AG08395 (cell line): ENCODE measurements around the gene SYTL5.
A peak's percentile ranks its signal among the peaks of the same experiment; 100 is the strongest.

Source experiments
- DNase-seq: peaks from one replicate; pipeline ENCODE4 v3.0.0; 2012; ENCODE audit warnings: mixed read lengths, low spot score

The SYTL5 gene

GRCh38 chrX:38028300-38028699 lies 21.9 kb downstream of the SYTL5 start:
- no peak for DNase-seq

- no peak for DNase-seq
These were observed 30.1 kb downstream of the SYTL5 start for GRCh38 chrX:38036466-38036865.

GRCh38 chrX:38038501-38038900 lies 32.1 kb downstream of the SYTL5 start:
- DNase-seq = no peak

GRCh38 chrX:38041237-38041636 lies 34.9 kb downstream of the SYTL5 start:
- DNase-seq = no peak

- DNase-seq = no peak
These were observed 38.3 kb downstream of the SYTL5 start for GRCh38 chrX:38044701-38045100.

- no peak for DNase-seq
These were observed 39.3 kb downstream of the SYTL5 start for GRCh38 chrX:38045538-38046096.

- DNase-seq = no peak
These were observed 42.5 kb downstream of the SYTL5 start for GRCh38 chrX:38048886-38049285.

GRCh38 chrX:38050806-38051205 lies 44.5 kb downstream of the SYTL5 start:
- DNase-seq = no peak

- DNase-seq = peak; percentile 49
These were observed 45.7 kb downstream of the SYTL5 start for GRCh38 chrX:38052096-38052495.

- DNase-seq = peak; percentile 12
These were observed 49.0 kb downstream of the SYTL5 start for GRCh38 chrX:38055170-38055847.

GRCh38 chrX:38060331-38060878 lies 54.1 kb downstream of the SYTL5 start:
- no peak for DNase-seq

GRCh38 chrX:38061335-38061734 lies 55.0 kb downstream of the SYTL5 start:
- DNase-seq = peak; percentile 31

GRCh38 chrX:38066934-38067333 lies 60.6 kb downstream of the SYTL5 start:
- no peak for DNase-seq

GRCh38 chrX:38069273-38069672 lies 62.9 kb downstream of the SYTL5 start:
- DNase-seq = no peak

GRCh38 chrX:38069991-38070390 lies 63.6 kb downstream of the SYTL5 start:
- no peak for DNase-seq

- DNase-seq = no peak
These were observed 73.1 kb downstream of the SYTL5 start for GRCh38 chrX:38079463-38079862.

- DNase-seq = no peak
These were observed 74.5 kb downstream of the SYTL5 start for GRCh38 chrX:38080808-38081207.

- DNase-seq = no peak
These were observed 75.6 kb downstream of the SYTL5 start for GRCh38 chrX:38081909-38082308.

- DNase-seq = no peak
These were observed 76.0 kb downstream of the SYTL5 start for GRCh38 chrX:38082309-38082708.

GRCh38 chrX:38085813-38086212 lies 79.5 kb downstream of the SYTL5 start:
- DNase-seq = no peak

GRCh38 chrX:38086451-38087215 lies 80.3 kb downstream of the SYTL5 start:
- DNase-seq = no peak

- no peak for DNase-seq
These were observed 81.2 kb downstream of the SYTL5 start for GRCh38 chrX:38087594-38087993.
